Stimulated activated CD4-positive, alpha-beta T cell treated with anti-CD3 and anti-CD28 coated beads, Interleukin-15, amount 100 ng/mL, for 24 hours (primary cell): ENCODE data around the gene POLR1E.
A peak's percentile ranks its signal among the peaks of the same experiment; 100 is the strongest.

ENCODE experiments used
- DNase-seq: peaks from one replicate; pipeline ENCODE4 v3.0.0-alpha.2; 2020

POLR1E gene, protein sequence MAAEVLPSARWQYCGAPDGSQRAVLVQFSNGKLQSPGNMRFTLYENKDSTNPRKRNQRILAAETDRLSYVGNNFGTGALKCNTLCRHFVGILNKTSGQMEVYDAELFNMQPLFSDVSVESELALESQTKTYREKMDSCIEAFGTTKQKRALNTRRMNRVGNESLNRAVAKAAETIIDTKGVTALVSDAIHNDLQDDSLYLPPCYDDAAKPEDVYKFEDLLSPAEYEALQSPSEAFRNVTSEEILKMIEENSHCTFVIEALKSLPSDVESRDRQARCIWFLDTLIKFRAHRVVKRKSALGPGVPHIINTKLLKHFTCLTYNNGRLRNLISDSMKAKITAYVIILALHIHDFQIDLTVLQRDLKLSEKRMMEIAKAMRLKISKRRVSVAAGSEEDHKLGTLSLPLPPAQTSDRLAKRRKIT

DNA sequence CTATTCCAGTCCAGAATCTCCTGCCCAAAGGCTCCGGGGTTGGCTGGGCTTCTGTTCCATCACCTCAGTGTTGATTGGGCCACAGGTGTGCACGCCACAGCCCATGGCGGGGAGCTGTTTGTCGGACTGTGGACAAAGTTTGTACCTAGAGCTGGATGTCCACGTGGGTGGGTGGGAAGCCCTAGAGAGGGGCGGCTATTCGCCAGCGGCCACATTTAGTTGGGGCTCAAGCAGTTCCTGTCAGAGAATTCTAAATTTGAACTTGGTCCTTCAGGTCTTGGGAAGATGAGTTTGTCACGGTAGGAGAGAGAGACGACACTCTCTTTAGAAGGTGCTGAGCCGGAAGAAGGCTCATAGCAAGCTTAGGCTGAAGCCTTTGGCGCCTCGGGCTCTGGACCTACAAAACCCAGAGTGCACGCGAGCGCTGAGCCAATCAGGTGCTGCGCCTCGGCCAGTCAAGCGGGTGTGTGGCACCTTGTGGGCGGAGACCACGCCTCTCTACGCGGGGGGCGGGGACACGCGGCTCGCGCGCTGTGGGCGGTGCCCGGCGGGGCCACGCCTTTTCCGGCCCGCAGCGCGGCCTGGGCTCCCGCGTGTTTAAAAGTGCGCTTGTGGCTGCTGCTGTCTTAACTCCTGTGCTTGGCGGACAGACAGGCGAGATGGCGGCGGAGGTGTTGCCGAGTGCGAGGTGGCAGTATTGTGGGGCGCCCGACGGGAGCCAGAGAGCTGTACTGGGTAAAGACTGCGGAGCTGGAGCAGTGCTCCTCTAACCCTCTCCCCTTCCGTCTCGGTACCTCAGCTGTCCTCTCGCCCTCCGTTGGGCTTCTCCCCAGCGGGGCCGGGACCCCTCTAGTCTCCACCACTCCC, at the start of gene POLR1E:
POLR1E (plus strand) TSS at position 560 of the 867 bp plus-strand sequence; CDS start at position 660, 100 bp downstream.
- peak; percentile 97 for DNase-seq

DNA sequence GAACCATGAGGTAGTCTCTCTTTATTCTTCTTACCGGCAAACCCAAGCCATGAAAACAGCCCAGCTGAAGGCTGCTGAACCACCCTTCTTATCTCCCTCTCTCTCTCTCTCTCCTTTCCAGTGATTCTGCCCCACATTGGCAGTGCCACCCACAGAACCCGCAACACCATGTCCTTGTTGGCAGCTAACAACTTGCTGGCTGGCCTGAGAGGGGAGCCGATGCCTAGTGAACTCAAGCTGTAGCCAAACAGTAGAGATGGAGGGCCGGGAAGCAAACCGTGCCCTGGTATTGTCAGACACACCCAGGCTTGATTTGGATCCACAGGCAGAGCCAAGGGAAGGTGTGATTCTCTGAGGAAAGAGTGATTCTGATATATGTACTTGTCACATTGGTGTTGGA, 49.2 kb upstream of the POLR1E start:
- DNase-seq: no peak

DNA sequence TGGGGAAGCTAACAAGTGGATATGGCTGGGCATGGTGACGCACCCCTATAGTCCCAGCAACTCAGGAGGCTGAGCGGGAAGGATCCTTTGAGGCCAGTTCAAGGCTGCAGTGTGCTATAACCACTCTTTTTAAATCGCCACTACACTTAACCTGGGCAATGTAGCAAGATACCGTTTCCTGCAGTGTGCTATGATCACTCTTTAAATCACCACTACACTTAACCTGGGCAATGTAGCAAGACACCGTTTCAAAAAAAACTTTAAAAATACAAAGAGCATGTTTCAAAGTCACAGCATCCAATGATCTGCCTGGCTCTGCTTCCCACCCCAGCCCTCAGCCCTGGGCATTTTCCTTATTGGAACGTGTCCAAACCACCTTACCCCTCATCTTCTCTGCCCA, 48.7 kb upstream of the POLR1E start:
- DNase-seq: no peak

DNA sequence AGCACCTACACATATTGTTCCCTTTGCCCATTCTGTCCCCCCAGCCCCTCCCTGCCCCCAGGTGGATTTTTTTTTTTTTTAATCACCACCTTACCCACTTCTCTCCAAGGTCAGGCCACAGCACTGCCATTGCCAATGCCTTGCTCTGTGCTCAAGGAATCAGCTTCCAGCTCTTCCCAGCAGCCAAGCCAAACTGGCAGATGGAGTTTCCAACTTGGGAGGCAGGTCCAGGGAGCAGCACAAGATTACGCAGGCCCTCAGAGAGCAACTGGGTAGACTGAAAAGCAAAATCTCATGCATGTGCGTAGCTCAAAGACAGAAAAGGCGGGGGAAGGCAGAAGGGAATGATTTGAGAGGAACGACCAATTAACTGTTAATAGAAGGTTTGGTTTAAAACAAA, 48.1 kb upstream of the POLR1E start:
- no peak for DNase-seq

DNA sequence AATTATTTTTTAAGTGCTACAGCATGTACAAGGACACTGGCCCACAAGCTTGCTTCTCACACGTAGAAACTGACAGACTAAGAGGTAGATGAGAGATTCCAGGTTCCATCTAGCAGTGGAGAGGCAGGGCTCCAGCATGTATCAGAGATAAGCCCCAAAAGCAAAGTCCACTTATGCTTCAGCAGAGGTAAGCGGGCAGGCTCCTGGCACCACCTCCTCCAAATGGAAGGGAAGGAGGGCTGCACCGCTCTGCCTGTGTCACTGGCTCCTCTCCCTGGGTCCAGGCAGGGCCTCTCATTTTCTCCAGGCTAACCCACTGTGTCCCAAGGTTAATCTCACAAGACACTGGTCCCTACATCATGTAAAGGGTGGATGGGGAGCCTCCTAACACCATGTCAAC, 47.4 kb upstream of the POLR1E start:
- no peak for DNase-seq

DNA sequence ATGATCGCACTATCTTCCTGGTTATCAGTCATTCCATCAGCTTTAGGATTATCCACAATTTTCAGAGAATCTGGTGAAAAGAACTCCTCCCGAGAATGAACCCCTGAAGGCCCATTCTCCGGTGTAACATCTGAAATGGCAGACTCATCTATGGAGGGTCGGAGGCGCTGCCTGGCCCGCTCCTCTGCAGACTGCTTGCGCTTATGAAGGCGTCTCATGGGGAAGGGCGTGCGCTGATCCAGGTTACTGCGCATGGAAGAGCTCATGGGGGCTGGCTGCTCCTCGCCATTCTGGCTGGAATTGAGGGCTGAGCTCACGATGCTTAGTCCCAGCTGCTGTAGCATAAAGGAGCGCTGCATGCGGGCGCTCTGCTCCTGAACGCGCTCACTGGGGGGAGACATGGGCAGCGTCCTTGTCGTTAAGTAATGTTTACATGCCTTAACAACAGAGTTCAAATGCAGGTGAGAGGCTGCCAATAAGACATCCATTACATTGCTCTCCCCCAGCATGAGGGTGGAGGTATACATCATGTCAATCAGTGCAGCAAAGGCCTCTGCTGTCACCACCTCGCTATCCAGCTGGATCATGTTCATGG, 43.9 kb upstream of the POLR1E start:
- no peak for DNase-seq

DNA sequence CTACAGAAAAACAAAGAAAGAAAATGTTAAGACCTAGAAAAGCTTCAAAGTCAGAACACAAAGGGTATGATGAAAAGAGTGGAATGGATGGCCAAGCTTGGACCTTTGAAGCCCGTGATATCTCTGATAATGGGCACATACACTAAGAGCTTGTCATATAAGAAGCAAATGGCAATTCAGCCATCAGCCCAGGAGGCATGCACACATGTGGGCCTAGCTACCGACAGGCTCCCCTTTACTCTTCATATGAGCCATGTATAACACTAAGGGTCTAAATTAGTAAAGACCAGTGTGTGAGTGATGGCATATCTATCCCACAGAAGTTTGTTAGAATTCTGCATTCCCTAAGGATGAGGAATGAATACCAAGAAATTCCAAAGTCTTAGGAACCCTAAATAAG, 43.2 kb upstream of the POLR1E start:
- no peak for DNase-seq

DNA sequence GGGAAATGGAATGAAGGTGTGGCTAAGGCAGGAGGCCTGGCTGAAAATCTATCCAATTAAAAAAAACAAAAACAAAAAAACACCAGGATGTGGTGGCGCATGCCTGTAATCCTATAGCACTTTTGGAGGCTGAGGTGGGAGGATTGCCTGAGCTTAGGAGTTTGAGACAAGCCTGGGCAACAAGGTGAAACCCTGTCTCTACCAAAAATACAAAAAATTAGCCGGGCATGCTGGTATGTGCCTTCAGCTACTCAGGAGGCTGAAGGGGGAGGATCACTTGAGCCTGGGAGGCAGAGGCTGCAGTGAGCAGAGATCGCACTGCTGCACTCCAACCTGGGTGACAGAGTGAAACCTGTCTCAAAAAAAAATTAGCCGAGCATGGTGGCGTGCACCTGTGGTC, 42.2 kb upstream of the POLR1E start:
- no peak for DNase-seq

DNA sequence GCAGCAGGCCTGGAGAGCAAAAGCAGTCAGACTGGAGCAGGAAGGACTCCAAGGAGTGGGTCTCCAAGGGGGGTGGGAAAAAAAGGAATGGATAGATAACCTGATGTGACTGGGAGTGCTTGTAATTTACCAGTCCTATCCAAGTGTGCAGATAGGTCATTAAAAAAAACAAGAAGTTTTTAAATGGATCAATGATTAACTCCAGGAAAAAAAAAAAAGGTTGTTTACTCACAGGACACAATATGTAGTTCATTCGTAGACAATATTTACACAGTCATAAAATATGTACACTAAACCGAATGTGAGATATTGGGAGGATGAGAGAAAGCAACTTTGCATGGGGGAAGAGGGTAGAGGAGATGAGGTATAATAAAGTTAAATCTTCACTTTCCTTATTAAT, 40.9 kb upstream of the POLR1E start:
- DNase-seq: no peak

DNA sequence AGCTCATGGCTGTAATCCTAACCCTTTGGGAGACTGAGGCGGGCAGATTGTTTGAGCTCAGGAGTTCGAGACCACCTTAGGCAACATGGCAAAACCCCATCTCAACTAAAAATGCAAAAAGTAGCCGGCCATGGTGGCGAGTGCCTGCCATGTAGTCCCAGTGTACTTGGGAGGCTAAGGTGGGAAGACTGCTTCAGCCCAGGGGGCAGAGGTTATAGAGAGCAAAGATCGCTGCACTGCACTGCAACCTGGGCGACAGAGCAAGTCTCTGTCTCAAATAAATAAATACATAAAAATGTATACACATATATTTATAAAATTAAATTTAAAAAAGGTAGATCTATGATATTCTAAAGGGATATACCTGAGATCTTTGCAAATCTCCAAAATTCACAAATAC, 39.9 kb upstream of the POLR1E start:
- DNase-seq: no peak

DNA sequence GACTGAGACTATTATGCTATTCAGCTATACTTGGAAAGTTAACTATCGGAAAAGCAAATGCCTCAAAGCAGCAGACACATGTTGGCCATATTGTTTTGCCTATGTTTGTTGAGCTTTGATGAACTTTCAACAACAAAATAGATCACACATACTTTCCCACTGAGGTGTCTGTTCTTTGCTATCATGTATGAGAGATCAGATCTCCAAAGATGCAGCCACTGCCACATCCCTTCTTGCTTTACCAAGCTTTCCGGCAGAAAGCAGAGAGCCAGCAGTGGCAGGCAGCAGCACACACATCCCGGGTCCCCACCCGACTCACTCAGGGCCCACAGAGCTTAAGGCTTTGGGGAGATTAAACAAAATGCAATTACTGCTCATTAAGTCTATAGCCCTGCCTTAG, 39.3 kb upstream of the POLR1E start:
- DNase-seq: no peak

DNA sequence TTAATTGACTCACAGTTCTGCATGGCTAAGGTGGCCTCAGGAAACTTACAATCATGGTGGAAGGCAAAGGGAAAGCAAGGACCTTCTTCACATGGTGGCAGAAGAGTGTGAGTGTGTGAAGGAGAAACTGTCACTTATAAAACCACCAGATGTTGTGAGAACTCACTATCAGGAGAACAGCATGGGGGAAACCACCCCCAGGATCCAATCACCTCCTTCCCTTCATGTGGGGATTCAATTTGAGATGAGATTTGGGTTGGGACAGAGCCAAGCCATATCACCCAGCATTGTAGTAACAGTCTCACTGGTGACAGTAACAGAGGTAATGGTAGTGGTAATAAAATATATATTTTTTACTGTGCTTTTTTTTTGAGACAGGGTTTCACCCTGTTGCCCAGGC, 38.6 kb upstream of the POLR1E start:
- DNase-seq: no peak

DNA sequence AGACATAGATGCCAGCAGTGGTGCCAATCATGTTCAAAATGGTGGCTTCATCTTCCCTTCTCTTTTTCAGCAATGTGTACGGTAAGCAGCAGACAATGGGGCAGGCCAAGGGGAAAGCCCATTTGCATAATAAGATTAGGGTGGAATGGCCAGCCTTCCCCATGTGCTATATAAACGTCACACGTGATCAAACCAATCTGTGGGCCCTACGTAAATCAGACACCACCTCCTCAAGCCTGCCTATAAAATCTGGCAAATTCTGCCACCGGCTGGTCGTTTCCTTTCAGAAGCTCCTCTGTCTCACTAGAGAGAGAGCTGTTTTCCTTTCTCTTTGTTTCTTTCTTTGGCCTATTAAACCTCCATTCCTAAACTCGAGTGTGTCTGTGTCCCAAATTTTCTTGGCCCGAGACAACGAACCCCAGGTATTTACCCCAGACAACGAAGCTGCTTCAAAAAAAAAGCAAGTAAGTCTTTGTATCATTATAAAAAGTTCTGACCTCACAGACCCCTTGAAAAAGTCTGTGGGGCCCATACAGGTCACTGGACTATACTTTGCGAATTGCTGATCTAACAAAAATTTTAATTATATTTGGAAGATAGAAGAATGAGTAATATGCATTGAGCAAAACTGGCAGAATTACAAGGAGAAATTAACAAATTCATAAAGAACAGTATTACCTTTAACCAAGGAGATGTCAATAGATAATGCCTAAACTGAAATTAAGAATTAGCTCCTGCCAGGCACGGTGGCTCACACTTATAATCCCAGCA, 35.7 kb upstream of the POLR1E start:
- no peak for DNase-seq

DNA sequence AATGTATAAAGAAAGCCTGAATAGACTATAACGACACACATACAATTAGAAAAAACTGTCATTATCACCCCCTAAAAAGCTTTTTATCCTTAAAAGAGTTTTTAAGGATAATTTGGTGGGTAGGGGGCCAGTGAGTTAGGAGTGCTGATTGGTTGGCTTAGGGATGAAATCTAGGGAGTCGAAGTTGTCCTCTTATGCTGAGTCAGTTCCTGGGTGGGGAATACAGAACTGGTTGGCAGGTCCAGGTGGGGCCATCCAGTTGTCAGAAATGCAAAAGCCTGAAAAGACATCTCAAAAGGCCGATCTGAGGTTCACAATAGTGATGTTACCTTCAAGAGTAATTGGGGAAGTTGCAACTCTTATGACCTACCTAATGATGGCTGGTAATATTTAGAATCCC, 34.1 kb upstream of the POLR1E start:
- no peak for DNase-seq

DNA sequence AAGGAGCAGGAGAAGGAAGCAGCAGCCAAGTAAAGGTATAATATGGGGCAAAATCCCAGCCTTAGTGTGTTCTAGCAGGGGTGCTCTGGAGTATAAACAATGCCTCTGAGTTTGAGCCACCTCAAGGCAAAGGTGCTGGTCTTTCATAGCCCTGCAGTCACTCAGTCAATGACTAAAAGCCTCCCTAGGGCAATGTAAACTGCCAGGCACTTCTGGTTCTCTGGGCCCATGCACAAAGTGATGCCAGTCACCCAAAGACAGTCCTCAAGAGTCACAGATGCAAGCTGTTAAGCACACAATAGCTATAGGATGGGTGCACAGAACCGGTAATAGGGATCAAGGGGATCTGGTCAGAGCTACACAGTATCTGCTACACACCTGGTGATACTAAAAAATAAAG, 33.1 kb upstream of the POLR1E start:
- no peak for DNase-seq

DNA sequence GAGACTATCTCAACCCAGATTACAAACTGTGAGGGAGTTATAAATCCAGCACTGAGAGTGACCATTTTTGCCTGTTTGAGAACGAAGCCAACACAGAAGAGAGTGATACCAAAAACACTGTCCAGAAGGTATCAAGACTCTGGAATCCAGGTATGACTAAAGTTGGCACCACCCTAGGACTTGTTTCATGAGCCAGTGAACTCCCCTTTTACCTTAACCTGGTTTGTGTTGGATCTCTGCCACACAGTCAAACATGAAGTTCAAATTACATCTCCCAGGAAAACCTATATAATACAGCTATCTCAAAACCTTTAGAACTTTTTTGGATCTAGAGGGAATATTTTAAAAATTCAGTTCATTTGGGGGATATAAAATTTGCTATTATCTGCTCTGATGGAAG, 31.9 kb upstream of the POLR1E start:
- DNase-seq: no peak

DNA sequence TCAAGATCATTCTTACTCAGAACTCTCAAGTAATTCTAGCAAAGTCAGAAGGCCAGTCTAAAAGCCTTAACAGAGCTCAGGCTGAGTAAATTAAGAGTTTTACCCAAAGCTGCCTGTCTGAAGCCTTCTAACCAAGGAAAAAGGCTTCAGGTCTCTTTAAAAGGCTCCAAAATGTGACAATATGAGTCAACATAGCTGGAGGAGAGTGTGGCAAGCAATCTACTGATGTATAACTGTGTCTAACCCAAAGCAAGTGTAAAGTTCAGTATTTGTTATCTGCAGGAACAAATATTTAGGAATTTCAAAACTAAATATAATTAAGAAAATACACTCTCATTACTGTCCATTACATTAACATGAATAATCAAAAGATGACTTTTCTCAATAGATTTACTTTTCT, 31.5 kb upstream of the POLR1E start:
- DNase-seq: no peak

DNA sequence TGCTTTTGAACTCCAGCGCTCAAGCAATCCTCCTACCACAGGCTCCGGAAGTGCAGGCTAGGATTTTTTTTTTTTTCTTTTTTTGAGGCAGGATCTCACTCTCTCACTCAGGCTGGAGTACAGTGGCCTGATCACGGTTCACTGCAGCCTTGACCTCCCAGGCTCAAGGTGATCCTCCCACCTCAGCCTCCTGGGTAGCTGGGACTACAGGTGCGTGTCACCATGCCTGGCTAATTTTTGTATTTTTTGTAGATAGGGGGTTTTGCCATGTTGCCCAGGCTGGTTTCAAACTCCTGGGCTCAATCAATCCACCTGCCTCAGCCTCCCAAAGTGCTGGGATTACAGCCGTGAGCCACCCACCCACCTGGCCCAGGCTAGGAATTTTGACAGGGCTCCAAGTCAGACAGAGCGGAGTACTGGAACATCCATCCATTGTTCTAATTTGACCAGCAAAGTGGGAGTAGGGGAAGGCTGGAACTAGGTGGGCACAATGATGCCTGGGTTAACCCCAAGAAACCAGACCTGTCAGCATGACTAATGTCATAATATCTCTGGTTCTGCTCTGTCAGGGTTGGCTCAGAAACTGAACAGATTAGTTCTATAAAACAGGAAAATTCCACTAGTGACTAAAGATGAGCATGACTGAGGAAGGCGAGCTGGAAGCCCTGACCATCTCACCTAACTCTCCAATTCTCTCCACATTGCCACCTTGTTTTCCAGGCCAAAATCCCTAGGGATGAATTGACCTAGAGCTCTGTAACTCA, 29.7 kb upstream of the POLR1E start:
- no peak for DNase-seq

DNA sequence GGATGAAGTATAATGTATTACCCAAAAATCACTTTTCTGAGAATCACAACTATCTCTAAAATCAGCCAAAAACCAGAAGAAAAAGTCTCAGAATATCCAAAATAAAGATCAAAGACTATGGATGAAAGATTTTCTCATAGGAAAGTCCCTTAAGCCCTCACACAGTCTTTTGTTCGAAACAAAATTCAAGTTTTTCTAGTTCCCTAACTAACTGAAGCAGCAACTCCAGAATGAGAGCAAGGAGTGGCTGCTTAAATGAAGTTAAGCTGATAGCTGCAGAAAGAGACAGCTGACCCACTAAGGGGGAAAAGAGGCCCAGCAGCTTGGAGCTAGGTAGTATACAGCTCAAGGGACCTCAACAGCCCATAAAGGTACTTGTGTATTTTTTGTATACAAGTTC, 28.9 kb upstream of the POLR1E start:
- DNase-seq: no peak

DNA sequence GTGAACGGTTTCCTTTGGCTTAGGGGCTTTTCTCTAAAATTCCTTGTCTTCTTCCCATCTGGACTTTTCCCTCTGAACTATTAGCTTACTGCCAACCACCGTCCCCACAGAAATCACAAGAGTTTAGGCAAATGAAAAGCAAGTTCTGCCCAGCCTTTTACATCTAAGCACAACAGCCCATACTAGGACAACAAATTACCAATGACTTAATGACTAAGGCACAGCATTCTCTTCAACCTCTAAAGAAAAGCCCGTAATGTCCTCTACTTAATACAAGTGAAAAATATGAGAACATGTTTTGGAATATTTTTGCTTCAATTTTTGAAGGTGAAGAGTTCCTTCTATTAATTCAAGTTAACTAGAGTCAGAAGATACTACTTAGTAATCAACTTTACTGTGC, 21.7 kb upstream of the POLR1E start:
- no peak for DNase-seq

DNA sequence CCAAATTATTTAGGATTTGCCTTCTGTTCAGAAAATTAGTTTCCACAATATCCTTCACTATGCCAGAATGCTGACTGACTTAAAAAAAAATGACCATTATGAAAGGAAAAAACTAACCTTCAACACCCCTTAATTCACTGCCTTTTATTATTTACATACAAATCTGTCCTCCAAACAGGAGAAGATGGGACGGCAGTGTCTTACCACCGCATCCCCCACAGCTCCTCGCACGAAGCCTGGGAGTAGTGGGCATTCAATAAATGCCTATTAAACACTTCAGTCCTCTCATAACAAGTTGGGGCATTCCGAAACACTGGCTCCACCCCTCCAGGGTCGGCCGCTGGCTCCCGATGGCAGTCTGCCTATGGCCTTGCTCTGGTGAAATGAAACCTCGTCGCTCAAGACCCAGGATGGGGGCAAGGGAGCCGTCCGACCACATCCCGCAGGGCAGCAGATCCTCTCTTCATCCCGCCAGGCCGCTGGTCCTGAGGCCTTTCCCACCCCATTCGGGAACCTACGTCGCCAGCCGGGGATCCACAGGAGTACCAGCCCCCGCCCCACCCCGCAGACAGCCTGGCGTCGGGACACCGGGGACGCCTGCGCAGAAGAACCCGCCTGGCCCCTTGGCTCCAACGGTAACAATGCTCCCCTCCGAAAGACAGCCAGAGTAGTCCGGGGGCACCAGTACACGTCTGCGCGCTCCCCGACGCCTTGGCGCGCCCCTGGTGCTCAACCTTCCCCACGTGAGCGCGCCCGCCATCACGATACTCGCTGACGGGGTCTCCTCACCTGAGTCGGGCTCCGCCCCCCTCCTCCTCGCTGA, 21.1 kb upstream of the POLR1E start:
- DNase-seq: peak; percentile 74
